ENCODE data around the gene NAGLU.

The NAGLU gene

GRCh38 chr17:42521036-42521435, 15.0 kb upstream of the NAGLU start:
- Histone ChIP-seq H3K4me3 (ENCODE audit: extremely low read depth, insufficient read depth, low read length, poor library complexity, severe bottlenecking) (no peak overlapping the region), H3K36me3 (ENCODE audit: control insufficient read depth, insufficient read depth, low read length) (peaks cover 21% of the 10 kb centered on the region), H3K9me3 (ENCODE audit: control insufficient read depth, low read length) (no peaks in the 10 kb centered on the region), H3K27ac (ENCODE audit: low read depth, low read length, severe bottlenecking) (peak overlapping the region; percentile 100), H3K4me1 (ENCODE audit: control insufficient read depth, insufficient read depth, low read length, poor library complexity, severe bottlenecking) (peaks cover 58% of the 10 kb centered on the region)
- WGBS, 2 experiments (ENCODE audit: insufficient coverage in 2 of 2): 90 to 94% methylated on average over 2 to 3 of the region's 8 CpGs

GRCh38 chr17:42521666-42522262, 14.3 kb upstream of the NAGLU start:
- peaks cover 16% of the 10 kb centered on the region for H3K36me3 ChIP-seq (ENCODE audit: control insufficient read depth, insufficient read depth, low read length)
- peaks cover 53% of the 10 kb centered on the region for H3K4me1 ChIP-seq (ENCODE audit: control insufficient read depth, insufficient read depth, low read length, poor library complexity, severe bottlenecking)
- 98 to 99% methylated on average over 7 to 11 of the region's 11 CpGs for WGBS, 2 experiments (ENCODE audit: insufficient coverage in 2 of 2)
- no peak overlapping the region for H3K4me3 ChIP-seq (ENCODE audit: extremely low read depth, insufficient read depth, low read length, poor library complexity, severe bottlenecking)
- peak overlapping the region; percentile 100 for H3K27ac ChIP-seq (ENCODE audit: low read depth, low read length, severe bottlenecking)
- H3K9me3 ChIP-seq (ENCODE audit: control insufficient read depth, low read length): no peaks in the 10 kb centered on the region

- H3K4me1 ChIP-seq (ENCODE audit: control insufficient read depth, insufficient read depth, low read length, poor library complexity, severe bottlenecking): peaks cover 56% of the 10 kb centered on the region
- no peak overlapping the region for H3K27ac ChIP-seq (ENCODE audit: low read depth, low read length, severe bottlenecking)
- no peaks in the 10 kb centered on the region for H3K9me3 ChIP-seq (ENCODE audit: control insufficient read depth, low read length)
- 92 to 94% methylated on average over 7 of the region's 9 CpGs for WGBS, 2 experiments (ENCODE audit: insufficient coverage in 2 of 2)
- peaks cover 15% of the 10 kb centered on the region for H3K36me3 ChIP-seq (ENCODE audit: control insufficient read depth, insufficient read depth, low read length)
- no peak overlapping the region for H3K4me3 ChIP-seq (ENCODE audit: extremely low read depth, insufficient read depth, low read length, poor library complexity, severe bottlenecking)
Measured at GRCh38 chr17:42522263-42522790, 13.7 kb upstream of the NAGLU start.

GRCh38 chr17:42522798-42523278, 13.2 kb upstream of the NAGLU start:
- Histone ChIP-seq H3K27ac (ENCODE audit: low read depth, low read length, severe bottlenecking) (no peak overlapping the region), H3K36me3 (ENCODE audit: control insufficient read depth, insufficient read depth, low read length) (peaks cover 15% of the 10 kb centered on the region), H3K4me1 (ENCODE audit: control insufficient read depth, insufficient read depth, low read length, poor library complexity, severe bottlenecking) (peaks cover 56% of the 10 kb centered on the region), H3K4me3 (ENCODE audit: extremely low read depth, insufficient read depth, low read length, poor library complexity, severe bottlenecking) (no peak overlapping the region), H3K9me3 (ENCODE audit: control insufficient read depth, low read length) (no peaks in the 10 kb centered on the region)
- 89 to 94% methylated on average over 5 of the region's 8 CpGs for WGBS, 2 experiments (ENCODE audit: insufficient coverage in 2 of 2)

GRCh38 chr17:42525221-42525620, 10.8 kb upstream of the NAGLU start:
- peaks cover 42% of the 10 kb centered on the region for H3K4me1 ChIP-seq (ENCODE audit: control insufficient read depth, insufficient read depth, low read length, poor library complexity, severe bottlenecking)
- H3K4me3 ChIP-seq (ENCODE audit: extremely low read depth, insufficient read depth, low read length, poor library complexity, severe bottlenecking): no peak overlapping the region
- 83 to 100% methylated on average over 1 of the region's 2 CpGs for WGBS, 2 experiments (ENCODE audit: insufficient coverage in 2 of 2)
- H3K36me3 ChIP-seq (ENCODE audit: control insufficient read depth, insufficient read depth, low read length): peaks cover 15% of the 10 kb centered on the region
- H3K9me3 ChIP-seq (ENCODE audit: control insufficient read depth, low read length): no peaks in the 10 kb centered on the region
- no peak overlapping the region for H3K27ac ChIP-seq (ENCODE audit: low read depth, low read length, severe bottlenecking)

- Histone ChIP-seq H3K27ac (ENCODE audit: low read depth, low read length, severe bottlenecking) (peak overlapping the region; percentile 29), H3K36me3 (ENCODE audit: control insufficient read depth, insufficient read depth, low read length) (peaks cover 15% of the 10 kb centered on the region), H3K4me1 (ENCODE audit: control insufficient read depth, insufficient read depth, low read length, poor library complexity, severe bottlenecking) (peaks cover 40% of the 10 kb centered on the region), H3K9me3 (ENCODE audit: control insufficient read depth, low read length) (no peaks in the 10 kb centered on the region), H3K4me3 (ENCODE audit: extremely low read depth, insufficient read depth, low read length, poor library complexity, severe bottlenecking) (no peak overlapping the region)
- WGBS, 2 experiments (ENCODE audit: insufficient coverage in 2 of 2): 86 to 93% methylated on average over 1 to 2 of the region's 6 CpGs
Measured at GRCh38 chr17:42526031-42526444, 10.0 kb upstream of the NAGLU start.

- Histone ChIP-seq H3K9me3 (ENCODE audit: control insufficient read depth, low read length) (no peaks in the 10 kb centered on the region), H3K4me3 (ENCODE audit: extremely low read depth, insufficient read depth, low read length, poor library complexity, severe bottlenecking) (no peak overlapping the region), H3K4me1 (ENCODE audit: control insufficient read depth, insufficient read depth, low read length, poor library complexity, severe bottlenecking) (peaks cover 31% of the 10 kb centered on the region), H3K27ac (ENCODE audit: low read depth, low read length, severe bottlenecking) (no peak overlapping the region), H3K36me3 (ENCODE audit: control insufficient read depth, insufficient read depth, low read length) (peaks cover 3% of the 10 kb centered on the region)
- WGBS, 2 experiments (ENCODE audit: insufficient coverage in 2 of 2): 86 to 94% methylated on average over 1 to 2 of the region's 6 CpGs
Measured at GRCh38 chr17:42527932-42528331, 8.1 kb upstream of the NAGLU start.

GRCh38 chr17:42529061-42529460, 7.0 kb upstream of the NAGLU start:
- Histone ChIP-seq H3K4me1 (ENCODE audit: control insufficient read depth, insufficient read depth, low read length, poor library complexity, severe bottlenecking) (peaks cover 26% of the 10 kb centered on the region), H3K4me3 (ENCODE audit: extremely low read depth, insufficient read depth, low read length, poor library complexity, severe bottlenecking) (no peak overlapping the region), H3K27ac (ENCODE audit: low read depth, low read length, severe bottlenecking) (no peak overlapping the region), H3K36me3 (ENCODE audit: control insufficient read depth, insufficient read depth, low read length) (no peaks in the 10 kb centered on the region), H3K9me3 (ENCODE audit: control insufficient read depth, low read length) (no peaks in the 10 kb centered on the region)
- WGBS, 2 experiments (ENCODE audit: insufficient coverage in 2 of 2): 89 to 96% methylated on average over 3 of the region's 3 CpGs

- peaks cover 26% of the 10 kb centered on the region for H3K4me1 ChIP-seq (ENCODE audit: control insufficient read depth, insufficient read depth, low read length, poor library complexity, severe bottlenecking)
- 84 to 91% methylated on average over 1 to 2 of the region's 2 CpGs for WGBS, 2 experiments (ENCODE audit: insufficient coverage in 2 of 2)
- no peak overlapping the region for H3K27ac ChIP-seq (ENCODE audit: low read depth, low read length, severe bottlenecking)
Measured at GRCh38 chr17:42530952-42531454, 5.0 kb upstream of the NAGLU start.

GRCh38 chr17:42531455-42532354, 4.3 kb upstream of the NAGLU start:
- H3K9me3 ChIP-seq (ENCODE audit: control insufficient read depth, low read length): no peaks in the 10 kb centered on the region
- WGBS, 2 experiments (ENCODE audit: insufficient coverage in 2 of 2): 18 to 24% methylated on average over 44 to 60 of the region's 60 CpGs
- peak overlapping the region; percentile 26 for H3K4me3 ChIP-seq (ENCODE audit: extremely low read depth, insufficient read depth, low read length, poor library complexity, severe bottlenecking)
- peaks cover 25% of the 10 kb centered on the region for H3K4me1 ChIP-seq (ENCODE audit: control insufficient read depth, insufficient read depth, low read length, poor library complexity, severe bottlenecking)
- H3K36me3 ChIP-seq (ENCODE audit: control insufficient read depth, insufficient read depth, low read length): no peaks in the 10 kb centered on the region
- H3K27ac ChIP-seq (ENCODE audit: low read depth, low read length, severe bottlenecking): peak overlapping the region; percentile 73

More at GRCh38 chr17:42530952-42531454, 5.0 kb upstream of the NAGLU start:
- Histone ChIP-seq H3K9me3 (ENCODE audit: control insufficient read depth, low read length) (no peaks in the 10 kb centered on the region), H3K36me3 (ENCODE audit: control insufficient read depth, insufficient read depth, low read length) (no peaks in the 10 kb centered on the region), H3K4me3 (ENCODE audit: extremely low read depth, insufficient read depth, low read length, poor library complexity, severe bottlenecking) (no peak overlapping the region)
